T1000 (cell line): ENCODE results near the gene CHD9NB.
"Not testable (repeated sequence)": the region's sequence is repeated elsewhere in the genome, so short reads cannot be mapped to it uniquely, and the experiment has no call there.

Source experiments
- DNase-seq: peaks from one replicate; lab custom pipeline; 2025; ENCODE audit warnings: mixed read lengths; lab: John Stamatoyannopoulos, UW

The CHD9NB gene

DNA sequence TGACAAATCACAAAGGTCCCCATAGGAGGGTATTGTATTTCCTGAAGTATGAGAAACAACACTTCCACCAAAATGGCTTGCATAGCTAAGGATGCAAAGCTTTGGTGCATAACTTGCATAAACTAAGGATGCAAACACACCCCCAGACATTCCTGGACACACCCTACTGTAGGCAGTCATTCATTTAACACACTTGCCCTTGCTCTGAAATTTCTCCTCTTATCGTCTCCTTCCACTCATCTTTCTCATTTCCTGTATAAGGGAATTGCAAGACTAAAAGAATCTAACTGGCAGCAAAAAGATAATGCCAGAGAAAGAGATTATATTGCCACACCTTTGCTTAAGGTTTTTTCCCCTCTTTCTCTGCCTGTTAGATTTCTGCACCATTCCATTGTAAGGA, 30.4 kb upstream of the CHD9NB start:
- DNase-seq = no peak

DNA sequence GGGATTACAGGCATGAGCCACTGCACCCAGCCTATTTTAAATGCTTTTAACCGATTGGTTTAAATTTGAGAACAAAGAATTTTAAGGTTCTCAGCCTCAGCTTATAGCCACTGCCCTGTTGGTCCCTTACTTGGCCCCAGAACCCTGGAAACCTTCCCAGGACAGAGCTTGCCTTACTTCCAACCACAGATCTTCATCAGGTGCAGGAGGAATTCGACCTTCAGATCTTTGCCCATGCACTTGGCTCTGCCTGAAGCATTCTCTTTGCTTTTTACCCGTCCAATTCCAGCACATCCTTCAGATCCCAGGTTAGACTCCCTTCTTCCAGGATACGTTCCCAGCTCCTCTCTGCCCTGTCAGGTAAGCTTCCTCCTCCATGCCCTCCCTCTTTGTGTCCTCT, 29.8 kb upstream of the CHD9NB start:
- DNase-seq = no peak

DNA sequence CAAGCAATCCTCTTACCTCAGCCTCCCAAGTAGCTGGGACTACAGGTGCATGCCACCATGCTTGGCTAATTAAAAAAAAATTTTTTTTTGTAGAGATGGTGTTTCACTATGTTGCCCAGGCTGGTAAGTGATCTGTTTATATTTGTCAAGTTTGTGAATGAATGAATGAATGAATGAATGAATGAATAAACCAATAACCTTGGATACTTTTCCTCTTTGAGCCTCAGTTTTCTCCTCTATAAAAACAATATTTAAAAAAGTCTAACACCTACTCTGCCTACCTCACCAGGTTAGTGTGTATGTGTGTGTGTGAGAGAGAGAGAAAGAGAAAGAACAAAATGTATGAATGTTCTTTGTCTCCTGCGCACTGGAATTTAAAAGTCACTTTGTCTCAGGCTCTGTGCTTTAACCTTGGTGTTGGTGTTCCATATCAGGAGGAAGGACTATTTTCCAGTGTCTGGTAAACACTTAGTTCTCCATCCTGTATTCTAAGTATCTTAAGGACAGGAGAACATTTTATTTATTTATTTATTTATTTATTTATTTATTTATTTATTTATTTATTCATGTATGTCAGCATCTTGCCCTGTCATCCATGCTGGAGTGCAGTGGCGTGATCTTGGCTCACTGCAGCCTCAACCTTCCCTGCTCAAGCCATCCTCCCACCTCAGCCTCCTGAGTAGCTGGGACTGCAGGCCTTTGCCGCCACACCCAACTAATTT, 29.1 kb upstream of the CHD9NB start:
- no peak for DNase-seq

DNA sequence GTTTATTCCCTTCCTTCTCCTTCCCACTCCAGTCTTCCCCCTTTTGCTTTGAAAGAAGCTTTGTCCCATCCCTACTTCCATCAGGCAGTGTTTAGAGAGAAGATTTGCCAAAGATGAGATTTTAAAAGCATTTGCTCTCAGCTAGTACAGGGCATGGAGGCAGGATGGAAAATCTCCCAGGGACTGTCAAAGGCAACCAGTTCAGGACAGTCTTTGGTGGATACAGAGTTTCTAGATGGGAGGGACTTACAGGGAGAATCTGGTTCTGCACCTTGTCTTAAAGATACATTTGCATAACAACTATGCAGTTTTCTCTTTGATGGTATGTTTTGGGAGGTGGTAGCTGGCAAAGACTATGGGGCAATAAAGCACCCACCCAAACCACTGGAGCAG, 28.3 kb upstream of the CHD9NB start:
- no peak for DNase-seq

DNA sequence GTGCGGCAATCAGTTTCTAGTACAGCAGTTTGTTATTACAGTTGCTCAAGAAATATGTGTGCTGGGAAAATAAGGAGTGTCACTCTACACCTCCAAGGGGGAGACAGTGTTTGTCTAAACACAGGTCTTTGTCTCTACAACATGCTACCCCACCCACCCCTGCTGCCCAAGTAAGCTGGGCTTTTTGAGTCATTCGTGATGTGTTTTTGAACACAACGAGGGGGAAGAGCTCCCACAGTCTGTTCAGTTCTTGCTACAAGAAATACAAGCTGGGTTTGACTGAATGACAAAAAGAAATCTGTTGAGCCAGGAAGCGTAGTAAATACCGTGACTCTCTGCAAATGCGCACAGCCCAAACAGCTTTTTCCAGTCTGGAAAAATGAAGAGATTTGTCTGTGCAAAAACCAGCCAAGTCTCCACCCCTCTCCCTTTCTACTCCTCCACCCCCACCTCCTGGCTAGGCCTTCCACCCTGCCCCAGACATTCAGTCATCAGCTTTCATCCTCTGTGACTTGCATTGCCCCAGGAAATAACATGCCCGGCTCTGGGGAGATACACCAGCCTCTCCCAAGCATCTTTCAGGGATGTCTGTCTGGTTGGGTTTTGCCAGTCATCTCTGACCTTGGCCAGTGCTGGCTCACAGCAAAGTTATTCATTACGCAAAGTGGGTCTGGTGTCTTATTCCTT, 27.8 kb upstream of the CHD9NB start:
- peak; percentile 50 for DNase-seq

DNA sequence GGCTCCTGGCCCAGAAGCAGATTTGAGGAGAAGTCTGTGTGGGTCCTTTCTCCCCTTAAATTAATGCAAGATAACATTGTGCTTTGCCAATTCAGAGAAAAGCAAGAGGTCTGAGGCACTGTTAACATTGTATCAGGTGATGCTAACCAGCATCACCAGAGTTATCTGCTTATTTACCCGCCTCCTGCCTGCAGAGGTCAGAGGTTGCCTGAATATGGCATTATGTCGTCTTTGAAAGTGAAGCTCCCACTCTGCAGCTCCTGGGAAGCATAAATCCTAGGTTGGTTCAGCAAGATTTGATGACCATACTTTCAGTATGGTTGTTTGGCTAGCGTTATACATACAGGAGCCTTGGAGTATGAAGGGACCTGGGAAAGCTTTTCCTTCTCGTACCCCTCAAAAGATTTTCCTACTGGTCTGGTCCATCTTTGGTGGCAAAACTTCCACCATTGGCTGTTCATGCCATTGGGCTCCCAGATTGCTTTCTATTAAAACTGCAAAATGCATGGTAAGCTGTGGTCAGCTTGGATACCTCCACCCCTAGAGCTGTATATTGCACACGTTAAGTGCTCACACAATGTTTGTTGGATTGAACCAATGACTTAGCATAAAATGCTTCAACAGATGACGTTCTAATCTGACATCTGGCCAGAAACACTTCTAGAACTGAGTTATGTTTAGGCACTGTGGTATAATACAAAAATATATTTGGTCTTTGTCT, 26.2 kb upstream of the CHD9NB start:
- DNase-seq = no peak

DNA sequence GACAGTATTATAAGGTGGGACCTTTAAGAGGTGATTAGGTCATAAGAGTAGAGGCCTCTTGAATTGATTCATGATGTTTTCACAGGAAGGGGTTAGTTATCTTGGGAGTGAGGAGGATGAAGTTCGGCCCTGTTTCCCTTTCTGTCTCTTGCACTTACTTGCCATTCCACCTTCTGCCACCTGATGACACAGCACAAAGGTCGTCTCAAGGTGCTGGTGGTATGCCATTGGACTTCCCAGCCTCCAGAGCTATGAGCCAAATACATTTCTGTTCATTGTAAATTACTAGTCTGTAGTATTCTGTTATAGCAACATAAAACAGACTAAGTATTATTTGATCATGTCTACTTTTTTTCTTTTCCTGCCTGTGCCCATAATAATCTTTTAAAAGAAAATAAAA, 25.6 kb upstream of the CHD9NB start:
- DNase-seq = no peak

DNA sequence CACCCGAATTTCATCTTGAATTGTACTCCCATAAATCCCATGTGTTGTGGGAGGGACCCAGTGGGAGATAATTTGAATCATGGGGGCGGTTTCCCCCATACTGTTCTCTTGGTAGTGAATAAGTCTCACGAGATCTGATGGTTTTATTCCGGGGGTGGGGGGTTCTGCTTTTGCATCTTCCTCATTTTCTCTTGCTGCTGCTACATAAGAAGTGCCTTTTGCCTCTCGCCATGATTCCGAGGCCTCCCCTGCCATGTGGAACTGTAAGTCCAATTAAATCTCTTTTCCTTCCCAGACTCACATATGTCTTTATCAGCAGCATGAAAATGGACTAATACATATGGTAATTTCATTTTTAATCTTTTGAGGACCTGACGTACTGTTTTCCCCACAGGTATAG, 22.8 kb upstream of the CHD9NB start:
- DNase-seq = not testable (repeated sequence)

DNA sequence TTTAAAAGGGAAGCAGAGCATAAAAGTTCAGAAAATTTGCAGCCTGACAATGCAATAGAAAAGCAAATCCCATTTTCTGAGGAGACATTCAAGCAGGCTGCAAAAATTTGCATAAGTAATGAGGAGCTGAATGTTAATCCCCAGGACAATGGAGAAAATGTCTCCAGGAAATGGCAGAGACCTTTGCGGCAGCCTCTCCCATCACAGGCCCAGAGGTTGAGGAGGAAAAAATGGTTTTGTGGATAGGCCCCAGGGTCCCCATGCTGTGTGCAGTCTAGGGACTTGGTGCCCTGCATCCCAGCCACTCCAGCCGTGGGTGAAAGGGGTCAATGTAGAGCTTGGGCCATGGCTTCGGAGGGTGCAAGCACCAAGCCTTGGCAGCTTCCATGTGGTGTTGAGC, 21.6 kb upstream of the CHD9NB start:
- not testable (repeated sequence) for DNase-seq

DNA sequence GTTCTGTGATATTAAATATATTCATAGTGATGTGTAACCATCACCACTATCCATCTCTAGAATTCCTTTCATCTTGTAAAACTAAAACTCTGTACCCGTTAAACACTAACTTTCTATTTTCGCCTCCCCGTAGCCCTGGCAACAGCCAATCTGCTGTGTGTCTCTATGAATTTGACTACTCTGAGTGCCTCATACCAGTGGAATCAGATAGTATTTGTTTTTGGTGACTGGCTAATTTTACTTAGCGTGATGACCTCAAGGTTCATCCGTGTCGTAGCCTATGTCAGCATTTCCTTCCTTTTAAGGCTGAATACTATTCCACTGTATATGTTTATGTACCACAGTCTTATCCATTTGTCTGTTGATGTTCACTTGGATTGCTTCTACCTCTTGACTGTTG, 20.3 kb upstream of the CHD9NB start:
- no peak for DNase-seq

DNA sequence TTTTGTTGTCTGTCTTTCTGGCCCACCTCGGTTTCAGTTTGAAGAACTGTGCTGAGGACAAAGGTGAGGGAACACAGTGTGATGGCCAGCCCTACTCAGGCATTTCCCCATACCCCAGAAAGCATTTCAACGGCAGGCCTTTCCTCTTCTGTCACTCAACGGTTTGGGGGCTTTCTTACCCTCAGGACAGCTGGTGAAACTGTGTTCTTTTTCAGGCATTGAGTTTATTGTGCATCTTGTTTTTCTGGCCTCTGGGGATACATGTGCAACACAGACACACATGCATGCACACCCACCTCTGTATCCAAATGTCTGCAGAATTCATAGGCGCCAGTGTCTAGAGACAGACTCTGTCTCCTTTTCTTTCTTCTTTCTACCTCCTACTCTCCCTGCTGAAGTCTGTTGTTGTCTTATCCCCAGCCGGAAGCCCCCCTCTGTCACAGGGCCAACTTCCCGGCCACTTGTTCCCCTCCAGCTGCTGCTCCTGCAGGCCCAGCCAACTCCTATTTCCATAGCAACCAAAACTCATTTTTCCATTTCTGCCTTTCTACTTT, 19.1 kb upstream of the CHD9NB start:
- no peak for DNase-seq

DNA sequence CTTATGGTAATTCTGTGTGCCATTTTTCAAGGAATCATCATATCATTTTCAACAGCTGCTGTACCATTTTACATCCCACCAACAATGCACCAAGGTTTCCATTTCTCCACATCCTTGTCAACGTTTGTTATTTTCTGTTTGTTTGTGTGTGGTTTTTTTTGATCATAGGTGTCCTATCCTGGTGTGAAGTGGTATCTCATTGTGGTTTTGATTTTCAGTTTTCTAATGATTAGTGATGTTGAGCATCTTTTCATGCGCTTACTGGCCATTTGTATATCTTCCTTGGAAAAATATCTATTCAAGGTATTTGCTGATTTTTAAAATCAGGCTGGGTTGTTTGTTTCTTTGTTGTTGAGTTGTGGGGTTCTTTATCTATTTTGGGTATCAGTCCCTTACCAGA, 17.1 kb upstream of the CHD9NB start:
- DNase-seq = no peak

DNA sequence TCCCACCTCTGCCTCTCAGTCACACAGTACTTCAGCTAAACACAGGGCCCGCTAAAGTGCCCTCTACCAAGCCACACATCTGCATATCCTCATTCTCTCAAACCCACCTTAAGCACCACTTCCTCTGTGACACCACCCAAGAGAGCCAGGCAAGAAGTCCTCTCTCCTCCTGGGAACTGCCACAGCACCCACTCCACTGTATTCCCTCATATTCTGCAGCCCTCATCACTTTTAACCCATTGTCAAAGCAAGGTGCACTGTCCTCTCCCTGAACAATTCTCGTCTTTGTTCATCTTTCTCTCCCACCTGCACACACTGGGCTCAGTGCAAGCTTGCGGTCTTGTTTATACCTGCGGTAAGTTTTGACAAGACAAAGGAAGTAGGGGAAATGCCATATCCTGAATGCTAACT, 15.7 kb upstream of the CHD9NB start:
- no peak for DNase-seq

DNA sequence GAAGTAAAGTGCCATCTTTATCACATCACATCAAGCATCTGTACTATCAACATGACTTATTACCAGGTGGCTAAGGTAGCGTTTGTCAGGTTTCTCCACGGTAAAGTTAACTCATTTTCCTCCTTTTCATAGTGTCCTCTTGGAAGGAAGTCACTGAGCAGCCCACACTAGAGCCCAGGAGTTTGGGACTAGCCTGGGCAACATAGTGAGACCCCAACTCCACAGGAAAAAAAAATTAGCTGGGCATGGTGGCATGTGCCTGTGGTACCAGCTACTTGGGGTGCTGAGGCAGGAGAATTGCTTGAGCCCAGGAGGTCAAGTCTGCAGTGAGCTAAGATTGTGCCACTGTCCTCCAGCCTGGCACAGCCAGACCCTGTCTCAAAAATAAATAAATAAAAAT, 15.0 kb upstream of the CHD9NB start:
- no peak for DNase-seq

DNA sequence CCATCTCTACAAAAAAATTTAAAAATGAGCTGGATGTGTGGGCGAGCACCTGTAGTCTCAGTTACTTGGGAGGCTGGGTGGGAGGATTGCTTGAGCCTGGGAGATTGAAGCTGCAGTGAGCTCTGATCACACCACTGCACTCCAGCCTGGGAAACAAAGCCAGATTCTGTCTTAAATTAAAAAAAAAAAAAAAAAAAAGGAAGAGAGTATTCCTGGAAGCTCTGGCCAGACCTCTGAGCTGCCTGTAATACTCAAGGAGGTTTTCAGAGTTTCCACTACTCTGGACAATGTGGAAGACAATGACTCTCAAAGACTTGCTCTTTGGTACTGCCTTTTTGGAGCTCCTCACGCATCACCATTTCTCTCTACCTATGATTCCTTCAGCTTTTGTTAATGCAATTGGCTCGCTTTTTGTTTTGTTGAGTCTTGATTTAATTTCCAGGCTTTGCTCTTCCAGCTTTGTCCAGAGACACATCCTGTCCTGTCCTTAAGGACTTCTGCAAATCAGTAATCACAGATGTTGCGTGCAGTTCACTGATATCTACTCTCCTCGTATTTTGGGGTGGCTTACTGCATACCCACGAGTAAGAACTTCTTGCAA, 12.9 kb upstream of the CHD9NB start:
- no peak for DNase-seq

DNA sequence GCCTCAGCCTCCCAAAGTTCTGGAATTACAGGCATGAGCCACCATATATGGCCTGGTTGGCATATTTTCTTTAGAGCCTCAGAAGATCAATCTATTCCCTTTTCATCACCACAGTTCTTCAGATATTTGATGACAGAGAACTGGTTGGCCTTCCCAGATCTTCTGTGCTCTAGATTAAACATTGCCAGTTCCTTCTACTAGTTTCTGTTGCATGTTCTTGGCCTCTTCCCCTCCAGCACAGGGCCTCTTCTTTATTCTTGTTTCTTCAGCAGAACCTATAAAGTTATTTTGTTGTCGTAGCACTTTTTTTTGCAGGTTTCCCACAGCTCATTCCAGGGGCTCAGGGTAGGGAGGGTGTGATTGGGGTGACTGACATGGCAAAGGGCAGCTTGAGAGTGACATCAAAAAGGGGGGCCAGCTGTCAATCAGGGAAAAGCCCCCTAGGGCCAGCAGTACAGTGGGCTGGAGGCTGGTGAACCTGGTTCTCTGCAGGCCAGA, 11.4 kb upstream of the CHD9NB start:
- DNase-seq = no peak

DNA sequence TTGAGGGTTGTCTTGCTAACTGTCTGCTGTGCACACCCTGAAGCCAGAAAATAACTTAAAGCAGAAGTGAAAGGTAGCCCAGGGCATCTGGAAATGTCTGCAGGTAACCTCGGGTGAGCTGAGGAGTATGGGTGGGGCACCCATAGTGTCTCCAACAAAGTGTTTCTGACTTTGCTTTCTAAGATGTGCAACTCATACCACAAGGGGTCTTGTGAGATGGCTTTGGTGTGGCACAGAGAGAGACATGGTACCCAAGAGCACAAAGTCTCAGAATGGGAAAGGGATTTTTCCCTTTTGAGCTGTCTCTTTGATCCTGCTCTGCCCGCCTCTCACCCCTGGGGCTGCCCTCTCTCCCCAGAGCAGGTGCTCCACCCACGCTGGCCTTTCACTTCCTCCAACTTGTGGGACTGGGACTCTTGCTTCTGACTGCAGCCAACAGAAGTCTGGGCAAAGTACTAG, 9.0 kb upstream of the CHD9NB start:
- DNase-seq = no peak

DNA sequence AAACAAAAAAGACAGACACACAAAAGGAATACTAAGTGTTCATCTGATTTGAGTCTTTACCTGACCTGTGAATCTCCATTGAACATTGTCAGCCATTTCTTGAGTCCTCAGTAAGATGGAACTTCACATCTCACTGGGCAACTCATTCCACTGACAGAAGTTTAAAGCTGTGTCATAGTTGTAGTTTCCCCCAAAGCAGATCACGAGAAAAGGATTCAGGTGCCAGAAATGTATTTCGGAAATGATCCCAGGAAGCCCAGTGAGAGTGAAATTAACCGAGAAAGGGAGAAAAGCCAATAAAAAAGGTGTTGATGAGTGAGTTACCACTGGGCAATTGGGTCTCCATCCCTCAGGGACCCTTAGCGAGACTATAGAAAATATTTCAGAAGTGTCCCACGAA, 8.6 kb upstream of the CHD9NB start:
- no peak for DNase-seq

DNA sequence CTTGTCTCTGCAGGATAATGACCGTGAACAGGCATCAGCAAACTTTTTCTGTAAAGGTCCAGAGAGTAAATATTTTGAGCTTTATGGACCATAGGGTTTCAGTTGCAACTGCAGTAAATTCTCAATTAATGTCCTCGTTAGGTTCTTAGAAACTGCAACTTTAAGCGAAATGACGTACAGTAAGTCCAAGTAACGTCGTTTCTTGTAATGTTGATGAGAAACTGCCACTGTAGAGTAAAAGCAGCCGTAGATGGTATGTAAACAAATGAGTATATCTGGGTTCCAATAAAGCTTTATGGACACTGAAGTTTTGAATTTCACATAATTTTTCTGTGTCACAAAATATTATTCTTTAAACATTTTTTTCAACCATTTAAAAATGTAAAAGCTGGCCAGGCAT, 7.0 kb upstream of the CHD9NB start:
- DNase-seq = no peak

DNA sequence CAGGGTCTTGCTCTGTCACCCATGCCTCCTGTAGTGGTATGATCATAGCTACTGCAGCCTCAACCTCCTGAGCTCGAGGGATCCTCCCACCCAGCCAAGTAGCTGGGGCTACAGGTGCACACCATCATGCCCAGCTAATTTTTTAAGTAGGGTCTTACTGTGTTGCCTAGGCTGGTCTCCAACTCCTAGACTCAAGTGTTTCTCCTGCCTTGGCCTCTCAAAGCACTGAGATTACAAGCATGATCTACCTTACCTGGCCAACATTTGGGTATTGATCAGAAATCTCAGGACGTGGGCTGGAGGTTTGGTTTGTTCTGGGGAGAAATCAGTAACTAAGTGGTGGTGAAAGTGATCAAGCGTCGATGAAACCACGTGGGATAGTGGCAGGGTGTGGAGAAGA, 6.2 kb upstream of the CHD9NB start:
- DNase-seq = no peak

DNA sequence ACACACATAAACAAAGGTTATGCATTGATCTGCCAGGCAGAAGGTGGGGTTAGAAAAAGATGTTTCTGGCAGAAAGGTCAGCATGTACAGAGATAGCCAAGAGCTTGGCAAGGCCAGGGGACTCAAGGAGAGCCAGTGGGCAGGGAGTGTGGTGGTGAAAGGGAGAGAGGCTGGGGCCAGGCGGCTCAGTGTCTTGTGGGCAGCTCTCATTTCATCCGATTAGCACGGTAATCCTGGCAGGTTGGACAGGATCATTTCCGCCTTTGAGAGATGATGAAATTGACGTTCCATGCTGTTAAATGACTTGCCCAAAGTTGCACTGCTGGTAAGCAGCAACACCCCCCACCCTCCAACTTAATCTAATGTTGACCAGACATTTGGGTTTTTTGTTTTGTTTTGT, 5.7 kb upstream of the CHD9NB start:
- no peak for DNase-seq

DNA sequence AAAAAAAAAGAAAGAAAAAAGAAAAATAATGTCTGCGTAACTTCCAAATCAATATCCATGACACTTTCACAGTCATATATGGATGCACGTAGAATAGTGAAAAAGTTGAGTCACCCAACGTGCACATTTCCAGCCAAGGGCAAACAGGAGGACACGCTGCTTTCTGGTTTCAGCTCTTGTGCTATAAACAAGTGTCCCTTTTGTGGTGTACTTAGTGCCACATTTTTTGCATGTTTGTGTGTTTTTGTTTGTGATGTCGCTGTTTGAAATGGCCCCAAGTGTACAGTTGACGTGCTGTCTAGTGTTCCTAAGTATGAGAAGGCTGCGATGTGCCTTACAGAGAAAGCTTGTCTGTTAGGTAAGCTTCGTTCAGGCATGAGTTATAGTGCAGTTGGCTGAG, 5.0 kb upstream of the CHD9NB start:
- DNase-seq = no peak
